ENCODE results near the gene SPACA1.

SPACA1 gene

GRCh38 chr6:88013015-88013414 is 34.6 kb upstream of the SPACA1 start:
- TF ChIP-seq CTCF (IDR thresholded peaks at IDR 0.05; ENCODE audit: control insufficient read depth, extremely low read depth, insufficient read depth): no peak
- no peak for DNase-seq (ENCODE audit: low read depth)
- H3K4me3 ChIP-seq (ENCODE audit: low read depth, low read length): no peak overlapping the region

GRCh38 chr6:88013554-88013953 is 34.1 kb upstream of the SPACA1 start:
- H3K4me3 ChIP-seq (ENCODE audit: low read depth, low read length): no peak overlapping the region
- DNase-seq (ENCODE audit: low read depth): no peak
- no peak for TF ChIP-seq CTCF (IDR thresholded peaks at IDR 0.05; ENCODE audit: control insufficient read depth, extremely low read depth, insufficient read depth)

GRCh38 chr6:88020439-88020838 is 27.2 kb upstream of the SPACA1 start:
- no peak overlapping the region for H3K4me3 ChIP-seq (ENCODE audit: low read depth, low read length)
- no peak for DNase-seq (ENCODE audit: low read depth)
- TF ChIP-seq CTCF (IDR thresholded peaks at IDR 0.05; ENCODE audit: control insufficient read depth, extremely low read depth, insufficient read depth): no peak

- no peak for DNase-seq (ENCODE audit: low read depth)
- no peak overlapping the region for H3K4me3 ChIP-seq (ENCODE audit: low read depth, low read length)
- TF ChIP-seq CTCF (IDR thresholded peaks at IDR 0.05; ENCODE audit: control insufficient read depth, extremely low read depth, insufficient read depth): no peak
These were observed 22.9 kb upstream of the SPACA1 start for GRCh38 chr6:88024696-88025095.

- no peak overlapping the region for H3K4me3 ChIP-seq (ENCODE audit: low read depth, low read length)
- no peak for DNase-seq (ENCODE audit: low read depth)
- TF ChIP-seq CTCF (IDR thresholded peaks at IDR 0.05; ENCODE audit: control insufficient read depth, extremely low read depth, insufficient read depth): no peak
These were observed 16.1 kb upstream of the SPACA1 start for GRCh38 chr6:88031550-88031949.

- no peak for DNase-seq (ENCODE audit: low read depth)
- no peak overlapping the region for H3K4me3 ChIP-seq (ENCODE audit: low read depth, low read length)
- TF ChIP-seq CTCF (IDR thresholded peaks at IDR 0.05; ENCODE audit: control insufficient read depth, extremely low read depth, insufficient read depth): no peak
These were observed 3.1 kb upstream of the SPACA1 start for GRCh38 chr6:88044530-88044929.

GRCh38 chr6:88045521-88046136 is 2.0 kb upstream of the SPACA1 start:
- H3K4me3 ChIP-seq (ENCODE audit: low read depth, low read length): no peak overlapping the region
- TF ChIP-seq CTCF (IDR thresholded peaks at IDR 0.05; ENCODE audit: control insufficient read depth, extremely low read depth, insufficient read depth): no peak

More at GRCh38 chr6:88045521-88046136, 2.0 kb upstream of the SPACA1 start:
- DNase-seq (ENCODE audit: low read depth): no peak
